ENCODE results near the gene PACS2.
"Not testable (repeated sequence)": the region's sequence is repeated elsewhere in the genome, so short reads cannot be mapped to it uniquely, and the experiment has no call there.

The PACS2 gene

DNA sequence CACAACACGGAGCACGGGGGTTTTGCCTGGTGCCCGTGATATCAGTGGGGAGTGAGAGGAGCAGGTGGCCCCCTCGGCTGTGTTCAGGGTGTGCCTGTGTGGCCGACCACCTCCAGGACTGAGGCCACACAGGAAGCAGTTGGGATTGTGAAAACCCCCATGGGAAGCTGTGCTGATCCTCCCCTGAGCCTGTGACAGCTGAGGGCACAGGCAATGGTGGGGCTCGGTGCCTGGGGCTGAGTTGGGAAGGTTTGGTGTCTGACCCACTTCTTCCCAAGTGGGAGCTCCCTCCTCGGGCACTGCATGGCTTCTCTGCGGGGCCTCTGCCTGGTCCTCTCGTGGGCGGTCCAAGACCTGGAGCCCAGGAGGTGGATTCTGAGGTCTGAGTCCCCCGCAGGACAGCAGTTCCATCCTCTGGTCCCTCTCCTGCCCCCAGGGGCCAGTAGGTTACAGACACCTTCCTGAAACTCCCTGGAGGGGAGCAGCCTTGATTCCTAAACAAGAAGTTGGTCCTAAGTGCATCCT lies 17.9 kb downstream of the PACS2 start:
- DNase-seq (ENCODE audit: low read depth in 2 of 2): no peak

GRCh38 chr14:105333020-105333490 lies 18.5 kb downstream of the PACS2 start:
- DNase-seq (ENCODE audit: low read depth in 2 of 2): no peak

- no peak for DNase-seq (ENCODE audit: low read depth in 2 of 2)
These were observed 19.2 kb downstream of the PACS2 start for GRCh38 chr14:105333613-105334364.

DNA sequence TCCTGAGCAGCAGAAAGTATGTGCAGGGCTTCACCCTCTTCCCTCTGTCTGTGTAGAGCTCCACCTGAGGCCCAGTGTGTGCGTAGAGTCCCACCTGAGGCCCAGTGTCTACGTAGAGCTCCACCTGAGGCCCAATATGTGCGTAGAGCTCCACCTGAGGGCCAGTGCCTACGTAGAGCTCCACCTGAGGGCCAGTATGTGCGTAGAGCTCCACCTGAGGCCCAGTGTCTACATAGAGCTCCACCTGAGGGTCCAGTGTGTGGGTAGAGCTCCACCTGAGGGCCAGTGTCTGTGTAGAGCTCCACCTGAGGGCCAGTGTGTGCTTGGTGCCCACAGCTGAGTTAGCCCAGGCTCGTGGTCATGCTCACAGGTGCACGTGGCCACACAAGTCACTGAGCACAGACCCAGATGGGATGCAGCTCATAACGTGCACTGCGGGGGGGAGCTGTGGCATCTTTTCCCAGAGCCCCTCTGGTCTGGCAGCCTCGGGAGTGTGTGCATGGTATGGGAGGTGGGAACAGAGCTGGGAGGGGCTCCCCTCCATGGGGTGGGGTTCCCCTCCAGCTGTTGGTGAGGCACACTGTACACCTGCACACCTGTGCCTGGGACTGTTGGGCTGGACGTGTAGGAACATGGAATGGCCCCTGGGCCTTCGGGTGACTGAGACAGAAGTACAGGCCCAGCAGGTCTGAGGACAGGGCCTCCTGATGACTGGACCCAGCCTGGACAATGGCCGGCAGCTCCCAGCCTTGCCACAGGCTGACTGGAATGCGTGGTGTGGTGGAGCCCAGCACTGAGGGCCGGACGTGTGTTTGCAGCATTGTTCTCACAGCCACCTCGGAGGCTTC lies 20.1 kb downstream of the PACS2 start:
- no peak for DNase-seq (ENCODE audit: low read depth in 2 of 2)

- DNase-seq (ENCODE audit: low read depth in 2 of 2): not testable (repeated sequence)
These were observed 20.6 kb downstream of the PACS2 start for GRCh38 chr14:105335231-105335542.

- no peak for DNase-seq (ENCODE audit: low read depth in 2 of 2)
These were observed 21.4 kb downstream of the PACS2 start for GRCh38 chr14:105335735-105336476.

DNA sequence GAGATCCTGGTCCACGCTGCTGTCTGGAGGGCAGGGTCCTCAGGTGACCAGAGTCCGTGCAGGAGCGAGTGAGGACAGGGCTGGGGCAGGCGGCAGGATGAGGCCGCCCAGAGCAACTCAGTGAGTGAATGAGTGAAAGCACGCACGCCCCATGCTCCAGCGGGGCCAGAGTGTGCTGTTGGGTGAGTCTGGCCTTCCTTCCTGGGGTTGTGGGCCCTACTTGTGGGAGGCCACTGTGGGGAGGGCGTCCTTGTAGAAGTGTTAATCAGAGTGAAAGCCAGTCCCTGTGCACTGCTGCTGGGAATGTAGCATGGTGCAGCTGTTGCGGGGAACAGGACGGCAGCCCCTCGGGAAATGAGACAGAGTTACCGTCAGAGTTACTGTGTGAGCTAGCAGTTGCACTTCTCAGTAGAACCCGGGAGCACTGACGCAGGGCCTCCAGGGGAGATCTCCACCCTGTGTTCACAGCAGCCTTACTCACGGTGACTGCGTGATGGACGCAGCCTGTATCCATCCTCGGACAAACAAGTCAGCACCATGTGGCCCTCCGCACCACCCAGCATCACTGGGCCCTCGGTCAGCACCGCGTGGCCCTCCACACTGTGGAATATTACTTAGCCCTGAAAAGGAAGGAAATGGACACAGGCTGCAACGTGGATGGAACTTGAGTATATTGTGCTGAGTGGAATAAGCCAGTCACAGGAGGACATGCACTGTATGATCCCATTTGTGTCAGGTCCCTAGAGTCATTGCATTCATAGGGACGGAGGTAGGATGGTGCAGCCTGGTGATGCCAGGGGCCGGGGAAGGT lies 22.1 kb downstream of the PACS2 start:
- DNase-seq (ENCODE audit: low read depth in 2 of 2): no peak

- DNase-seq (ENCODE audit: low read depth in 2 of 2): no peak
These were observed 22.9 kb downstream of the PACS2 start for GRCh38 chr14:105337433-105337832.

- no peak for DNase-seq (ENCODE audit: low read depth in 2 of 2)
These were observed 23.6 kb downstream of the PACS2 start for GRCh38 chr14:105337966-105338741.

GRCh38 chr14:105340821-105341733 lies 26.5 kb downstream of the PACS2 start:
- DNase-seq (ENCODE audit: low read depth in 2 of 2): no peak

DNA sequence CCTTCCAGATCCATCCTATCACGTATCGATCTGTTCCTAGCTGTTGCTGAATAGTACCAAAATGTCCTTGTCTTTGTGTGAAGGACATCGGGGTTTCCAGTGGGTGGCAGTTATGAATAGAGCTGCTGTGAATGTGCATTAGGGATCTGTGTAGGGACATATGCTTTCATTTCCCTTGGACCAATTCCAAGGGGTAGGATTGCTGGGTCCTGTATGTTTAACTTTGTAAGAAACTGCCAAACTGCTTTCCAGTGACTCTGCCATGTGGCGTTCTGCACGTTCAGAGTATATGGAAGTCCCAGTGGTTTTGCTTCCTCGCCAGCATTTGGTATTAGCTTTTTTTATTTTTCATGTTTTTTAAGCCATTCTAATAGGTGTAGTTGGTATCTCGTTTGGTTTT lies 28.6 kb downstream of the PACS2 start:
- DNase-seq (ENCODE audit: low read depth in 2 of 2): no peak

- no peak for DNase-seq (ENCODE audit: low read depth in 2 of 2)
These were observed 31.6 kb downstream of the PACS2 start for GRCh38 chr14:105346200-105346533.

GRCh38 chr14:105346876-105347586 lies 32.5 kb downstream of the PACS2 start:
- DNase-seq (ENCODE audit: low read depth in 2 of 2): no peak

DNA sequence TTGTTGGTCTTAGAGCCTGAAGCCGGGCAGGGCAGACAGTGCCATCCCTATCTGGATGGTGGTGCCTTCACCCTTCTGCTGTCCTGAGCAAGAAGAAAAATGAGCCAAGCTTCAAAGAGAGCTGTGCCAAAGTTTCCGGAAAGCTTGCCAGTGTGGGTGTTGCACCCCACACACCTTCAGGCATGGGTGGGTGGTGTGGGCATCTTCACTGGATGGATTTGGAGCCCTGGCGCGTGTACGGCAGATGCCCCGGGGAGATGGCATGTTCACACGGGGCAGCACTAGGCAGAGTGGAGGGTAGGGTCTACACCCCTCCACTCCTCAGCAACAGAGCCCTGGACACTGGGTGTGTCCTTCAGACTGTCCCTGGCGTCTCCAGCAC lies 33.0 kb downstream of the PACS2 start:
- DNase-seq (ENCODE audit: low read depth in 2 of 2): no peak

DNA sequence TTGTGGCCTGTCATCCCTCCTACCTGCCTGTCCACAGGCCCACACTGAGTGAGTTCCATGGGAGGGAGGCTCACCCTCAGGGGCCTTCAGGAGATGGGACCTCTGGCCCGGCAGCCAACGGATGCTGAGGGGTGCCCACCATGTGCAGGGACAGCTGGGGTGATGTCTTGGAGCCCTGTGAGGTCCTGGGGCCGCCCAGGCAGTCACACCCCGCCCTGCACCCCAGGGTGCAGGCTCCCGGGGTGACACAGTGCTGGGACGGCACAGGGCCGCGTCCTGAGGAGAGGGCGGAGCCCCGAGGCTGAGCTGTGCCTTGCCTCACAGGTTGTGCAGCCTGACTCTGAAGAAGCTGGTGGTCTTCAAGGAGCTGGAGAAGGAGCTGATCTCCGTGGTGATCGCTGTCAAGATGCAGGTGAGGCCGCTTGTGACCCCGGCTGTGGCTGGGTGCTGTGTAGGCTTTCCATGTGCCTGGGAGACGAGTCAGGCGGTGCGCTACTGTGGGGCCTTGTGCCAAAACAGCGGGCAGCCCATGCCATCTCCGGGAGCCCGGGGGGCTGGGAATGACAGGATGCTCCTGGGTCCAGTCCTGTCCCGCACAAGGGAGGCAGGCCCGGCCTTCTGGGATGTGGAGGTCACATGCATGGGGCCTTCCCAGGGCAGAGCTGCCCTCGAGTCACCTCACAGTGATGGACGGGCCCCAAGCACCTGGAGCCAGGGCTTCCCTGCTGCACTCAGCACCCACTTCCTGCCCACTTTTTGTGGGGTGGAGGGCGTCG lies 33.8 kb downstream of the PACS2 start:
- DNase-seq (ENCODE audit: low read depth in 2 of 2): no peak

DNA sequence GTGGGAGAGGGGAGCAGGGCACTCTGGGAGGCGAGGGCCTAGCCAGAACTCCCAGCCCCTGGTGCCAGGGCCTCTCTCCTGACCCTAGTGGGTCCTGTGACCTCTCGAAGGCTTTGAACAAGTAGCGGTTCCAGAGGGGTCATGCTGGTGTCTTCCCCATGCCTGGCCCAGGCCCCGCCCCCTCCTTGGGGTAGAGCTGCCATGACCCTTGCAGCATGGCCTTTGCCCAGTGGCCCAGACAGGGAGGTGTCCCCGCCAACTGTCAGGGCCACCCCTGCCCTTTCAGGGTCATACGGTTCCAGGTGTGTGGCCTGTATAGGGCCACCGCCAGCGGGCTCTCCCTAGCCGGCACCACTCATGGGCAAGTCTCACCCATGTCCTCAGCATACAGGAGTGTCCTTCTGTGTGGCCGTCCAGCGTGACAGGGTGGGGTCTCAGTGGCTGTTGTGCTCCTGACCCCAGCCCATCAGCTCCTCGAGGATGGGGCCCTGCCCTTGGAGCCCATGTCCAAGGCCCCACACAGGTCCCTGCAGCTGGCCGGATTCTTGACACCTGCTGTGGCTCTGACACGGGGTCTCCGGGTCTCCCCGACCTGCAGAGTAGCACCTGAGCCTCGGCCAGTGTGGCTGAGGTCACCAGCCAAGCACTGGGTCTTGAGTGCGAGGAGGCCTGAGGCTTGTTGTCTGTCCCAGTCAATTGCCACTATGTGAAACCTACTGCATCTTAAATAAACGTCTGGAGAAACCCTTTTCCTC lies 34.6 kb downstream of the PACS2 start:
- DNase-seq (ENCODE audit: low read depth in 2 of 2): no peak

GRCh38 chr14:105349992-105350391 lies 35.4 kb downstream of the PACS2 start:
- DNase-seq (ENCODE audit: low read depth in 2 of 2): no peak

All from stimulated activated CD4-positive, alpha-beta T cell treated with anti-CD3 and anti-CD28 coated beads, Interleukin-15, amount 100 ng/mL, for 48 hours (primary cell).